HG02981 (cell line): Measurements from ENCODE around the gene CRIP1.

Experiments used
- ATAC-seq: cut with Tn5 transposase; IDR thresholded peaks from one replicate; pipeline ENCODE4 v1.9.1; 2021; ENCODE audit warnings: mild to moderate bottlenecking, moderate library complexity; ENCODE audit not compliant: unreplicated experiment

The CRIP1 gene

DNA sequence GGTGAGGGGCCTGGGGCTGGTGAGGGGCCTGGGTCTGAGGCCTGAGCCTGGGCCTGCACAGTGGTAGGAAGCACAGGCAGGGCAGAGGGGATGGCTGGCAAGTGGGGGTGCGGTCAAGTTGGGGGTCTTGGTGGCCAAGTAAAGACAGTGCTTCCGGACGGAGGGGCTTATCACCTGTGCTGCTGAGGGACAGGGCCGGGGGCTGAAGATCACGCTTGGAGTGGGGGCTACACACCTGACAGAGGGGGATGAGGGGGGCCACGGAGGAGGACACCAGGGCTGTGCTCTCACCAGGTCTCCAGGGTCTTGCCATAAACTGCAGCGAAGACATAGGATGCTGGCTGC, 16.6 kb downstream of the CRIP1 start:
- no peak for ATAC-seq

DNA sequence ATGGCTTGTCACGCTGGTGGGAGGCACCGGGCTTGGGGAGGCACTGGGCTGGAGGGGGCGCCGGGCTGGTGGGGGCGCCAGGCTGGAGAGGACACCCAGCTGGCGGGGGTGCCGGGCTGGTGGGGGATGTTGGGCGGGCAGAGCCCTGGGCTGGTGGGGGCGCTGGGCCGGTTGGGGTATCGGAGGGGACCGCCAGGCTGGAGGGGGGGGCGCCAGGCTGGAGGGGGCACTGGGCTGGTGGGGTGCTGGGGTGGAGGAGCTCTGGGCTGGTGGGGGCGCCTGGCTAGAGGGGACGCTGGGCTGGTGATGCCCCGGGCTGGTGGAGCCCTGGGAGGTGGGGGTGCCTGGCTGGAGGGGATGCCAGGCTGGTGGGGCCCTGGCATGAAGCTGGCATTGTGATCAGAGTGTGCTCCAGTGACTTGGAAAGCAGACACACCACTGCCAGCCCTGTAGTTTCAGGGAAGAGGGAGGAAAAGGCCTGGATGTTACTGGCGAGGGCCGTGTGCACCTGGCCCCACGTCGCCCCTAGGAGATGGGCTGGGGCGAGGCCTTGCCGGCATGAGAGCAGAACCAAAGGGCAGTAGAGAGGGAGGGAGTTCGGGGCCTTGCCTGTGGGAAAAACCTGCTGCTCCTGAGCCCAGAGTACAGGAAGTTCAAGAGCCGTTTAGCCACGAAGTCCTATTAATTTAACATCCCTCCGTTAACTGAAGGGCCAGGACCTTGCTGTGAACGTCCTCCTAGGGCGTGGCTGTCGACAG, 17.4 kb downstream of the CRIP1 start:
- ATAC-seq = no peak

DNA sequence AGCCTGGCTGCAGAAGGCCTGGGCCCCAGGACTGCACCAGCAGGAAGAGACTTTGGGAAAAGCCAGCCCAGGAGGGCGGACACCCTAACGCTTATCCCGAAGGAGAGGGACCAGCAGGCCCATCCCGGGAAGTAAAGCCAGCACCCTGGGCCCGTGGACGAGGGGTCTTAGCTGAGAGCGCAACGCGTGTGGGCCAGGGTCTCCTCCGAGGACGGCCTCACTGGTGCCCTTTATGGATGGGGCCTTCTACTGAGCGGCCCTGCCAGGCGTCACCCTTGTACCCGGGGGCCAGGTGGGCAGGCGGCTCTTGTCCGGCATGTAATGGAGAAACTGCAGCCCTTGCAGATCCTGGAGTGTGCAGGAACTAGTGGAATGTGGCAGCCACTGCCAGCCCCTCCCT, 18.4 kb downstream of the CRIP1 start:
- ATAC-seq = no peak

DNA sequence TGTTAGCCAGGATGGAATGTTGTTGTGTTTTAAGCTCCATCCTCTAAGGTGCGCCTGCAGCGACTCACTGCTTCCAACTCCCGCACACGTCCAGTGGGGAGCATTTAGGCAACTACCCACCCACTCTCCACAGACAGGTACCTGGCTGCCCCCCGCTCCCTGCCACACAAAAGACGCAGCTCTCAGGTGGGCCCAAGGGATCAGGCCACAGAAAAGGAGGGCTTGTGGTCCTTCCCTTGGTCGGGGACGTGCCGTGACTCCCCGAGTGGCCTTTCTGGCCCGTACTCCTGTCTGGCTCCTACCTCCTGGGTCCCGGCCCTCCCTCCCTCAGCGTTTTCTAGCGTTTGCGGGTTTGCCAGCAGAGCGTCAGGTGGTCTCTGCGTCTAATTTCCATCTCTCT, 20.6 kb downstream of the CRIP1 start:
- ATAC-seq = no peak

DNA sequence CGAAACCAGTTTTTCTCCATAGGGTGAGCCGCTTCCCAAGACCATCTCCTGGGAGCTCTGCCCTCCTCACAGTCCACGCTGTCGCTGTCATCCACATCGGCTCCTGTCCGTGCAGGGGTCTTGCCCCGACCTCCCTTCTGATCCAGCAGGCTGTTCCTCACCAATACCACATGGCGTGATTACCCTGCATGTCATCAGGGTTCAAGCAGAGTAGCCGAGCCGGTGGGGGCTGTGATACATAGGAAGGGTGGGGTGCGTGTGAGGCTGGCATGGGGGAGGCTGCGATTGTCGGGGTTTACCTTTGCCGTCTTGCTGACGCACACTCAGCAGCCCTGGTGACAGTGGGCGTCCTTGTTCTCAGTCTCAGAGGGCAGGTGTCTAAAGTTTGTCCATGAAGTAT, 21.4 kb downstream of the CRIP1 start:
- ATAC-seq = no peak

DNA sequence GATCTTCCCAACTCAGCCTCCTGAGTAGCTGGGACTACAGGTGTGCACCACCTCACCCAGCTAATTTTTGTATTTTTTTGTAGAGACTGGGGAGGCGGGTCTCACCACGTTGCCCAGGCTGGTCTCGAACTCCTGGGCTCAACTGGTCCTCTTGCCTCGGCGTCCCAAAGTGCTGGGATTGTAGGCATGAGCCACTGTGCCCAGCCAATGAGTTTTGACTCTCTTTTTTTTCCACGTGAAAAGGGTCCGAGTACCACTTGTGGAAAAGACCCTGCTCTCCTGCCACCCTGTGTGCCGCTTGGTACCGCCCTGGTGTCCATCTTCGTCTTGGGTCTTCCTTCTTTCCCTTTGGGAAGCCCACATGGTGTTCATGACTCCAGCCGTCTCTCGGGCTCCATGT, 21.9 kb downstream of the CRIP1 start:
- ATAC-seq = no peak

DNA sequence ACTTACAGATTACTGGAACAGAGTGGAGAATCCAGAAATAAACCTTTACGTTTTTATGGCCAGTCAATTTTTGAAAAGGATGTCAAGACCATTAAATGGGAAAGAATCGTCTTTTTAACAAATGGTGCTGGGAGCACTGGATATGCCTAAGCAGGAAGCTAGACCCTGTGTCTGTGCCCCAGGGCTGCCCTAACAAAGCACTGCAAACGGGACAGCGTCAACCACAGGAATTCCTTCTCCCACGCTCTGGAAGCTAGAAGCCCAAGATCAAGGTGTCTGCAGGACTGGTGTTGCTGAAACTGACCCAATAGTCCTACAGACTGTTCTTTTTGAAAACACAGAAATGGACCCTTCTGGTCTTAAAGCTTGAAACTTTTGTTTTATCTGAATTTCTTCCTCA, 30.4 kb downstream of the CRIP1 start:
- no peak for ATAC-seq

DNA sequence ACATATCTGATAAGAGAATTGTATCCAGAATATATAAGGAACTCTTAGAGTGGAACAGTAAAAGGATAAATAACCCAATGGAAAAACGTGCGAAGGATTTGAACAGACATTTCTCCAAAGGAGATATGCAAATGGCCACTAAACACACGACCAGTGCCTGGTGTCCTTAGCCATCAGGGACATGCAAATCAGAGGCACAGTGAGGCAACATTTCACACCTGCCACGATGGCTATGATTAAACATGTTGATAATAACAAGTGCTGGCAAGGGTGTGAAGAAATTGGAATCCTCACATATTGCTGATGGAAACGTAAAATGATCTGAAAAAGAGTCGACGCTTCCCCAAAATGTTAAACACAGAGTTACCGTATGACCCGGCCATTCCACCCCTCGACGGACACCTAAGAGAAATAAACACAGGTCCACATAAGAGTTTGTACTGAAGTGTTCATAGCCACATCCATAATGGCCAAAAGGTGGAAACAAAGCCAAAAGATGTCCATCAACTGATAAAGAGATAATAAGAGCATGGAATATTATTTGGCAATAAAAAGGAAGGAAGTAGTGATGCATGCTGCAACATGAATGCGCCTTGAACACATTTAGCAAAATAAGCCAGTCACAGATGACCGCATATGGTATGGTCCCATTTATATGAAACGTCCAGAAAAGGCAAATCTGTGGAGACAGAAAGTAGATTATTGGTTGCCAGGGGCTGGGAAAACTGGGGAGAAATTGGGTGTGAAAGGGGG, 33.4 kb downstream of the CRIP1 start:
- no peak for ATAC-seq

DNA sequence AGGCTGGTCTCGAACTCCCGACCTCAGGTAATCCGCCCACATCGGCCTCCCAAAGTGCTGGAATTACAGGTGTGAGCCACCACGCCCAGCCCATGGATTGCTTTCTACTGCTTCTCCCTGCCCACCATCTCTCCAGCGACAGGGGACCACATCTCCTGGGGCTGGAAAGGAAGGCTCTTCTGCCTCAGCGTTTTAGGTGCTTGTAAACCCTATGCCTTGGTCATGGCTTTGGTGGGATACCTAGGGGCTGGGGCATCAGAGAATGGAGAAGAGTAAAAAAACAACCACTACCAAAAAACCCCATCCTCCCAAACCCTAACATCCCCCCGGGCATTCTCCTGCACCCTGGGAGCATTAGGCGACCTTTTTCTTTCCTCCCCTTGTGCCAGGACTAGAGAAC, 38.6 kb downstream of the CRIP1 start:
- ATAC-seq = no peak

DNA sequence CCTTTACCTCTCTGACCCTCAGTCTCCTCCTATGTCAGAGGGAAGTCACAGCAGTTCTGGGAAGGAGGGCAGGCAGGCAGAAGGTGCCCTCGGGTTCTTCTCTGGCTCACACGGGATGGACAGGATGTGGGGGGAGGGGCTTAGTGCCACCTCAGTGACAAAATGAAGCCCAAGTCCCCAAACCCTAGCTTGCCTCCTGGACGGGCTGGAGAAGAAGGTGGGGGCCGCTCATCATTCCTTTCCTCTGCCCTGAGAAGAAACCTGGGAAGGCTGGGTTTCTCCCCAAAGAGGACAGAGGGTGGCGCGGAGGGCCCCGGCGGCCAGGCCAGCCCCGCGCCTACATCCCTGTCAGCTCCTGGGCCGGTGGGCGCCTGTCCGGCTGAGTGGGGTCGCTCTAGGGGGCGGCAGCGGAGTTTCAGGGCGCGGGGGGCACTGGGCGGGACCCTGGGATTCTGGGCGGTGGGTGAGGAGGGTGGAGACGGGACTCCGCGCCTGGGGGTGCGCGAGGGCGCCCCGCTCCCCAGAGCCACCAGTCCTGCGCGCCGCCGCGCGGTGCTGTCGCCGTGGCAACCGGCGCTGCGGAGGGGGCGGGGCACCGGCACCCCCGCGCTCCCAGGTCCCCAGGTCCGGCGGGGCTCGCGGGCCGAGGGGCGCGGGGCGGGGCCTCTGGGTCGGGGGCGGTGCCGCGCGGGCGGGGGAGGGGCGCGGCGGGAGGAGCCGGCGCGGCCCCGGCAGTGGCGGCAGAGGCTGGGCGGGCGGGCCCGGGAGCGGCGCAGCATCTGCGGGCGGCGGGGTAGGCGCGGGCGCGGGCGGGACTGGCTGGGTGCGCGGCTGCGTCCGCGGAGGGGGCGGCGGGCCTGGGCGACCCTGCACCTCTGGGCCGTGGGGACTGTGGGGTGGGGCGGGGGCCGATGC, 39.4 kb downstream of the CRIP1 start, which contains the start of gene TMEM121:
TMEM121 (plus strand) TSS at position 723 of the 915 bp plus-strand sequence. CDS start 2,252 bp downstream, outside the sequence.
- no peak for ATAC-seq

DNA sequence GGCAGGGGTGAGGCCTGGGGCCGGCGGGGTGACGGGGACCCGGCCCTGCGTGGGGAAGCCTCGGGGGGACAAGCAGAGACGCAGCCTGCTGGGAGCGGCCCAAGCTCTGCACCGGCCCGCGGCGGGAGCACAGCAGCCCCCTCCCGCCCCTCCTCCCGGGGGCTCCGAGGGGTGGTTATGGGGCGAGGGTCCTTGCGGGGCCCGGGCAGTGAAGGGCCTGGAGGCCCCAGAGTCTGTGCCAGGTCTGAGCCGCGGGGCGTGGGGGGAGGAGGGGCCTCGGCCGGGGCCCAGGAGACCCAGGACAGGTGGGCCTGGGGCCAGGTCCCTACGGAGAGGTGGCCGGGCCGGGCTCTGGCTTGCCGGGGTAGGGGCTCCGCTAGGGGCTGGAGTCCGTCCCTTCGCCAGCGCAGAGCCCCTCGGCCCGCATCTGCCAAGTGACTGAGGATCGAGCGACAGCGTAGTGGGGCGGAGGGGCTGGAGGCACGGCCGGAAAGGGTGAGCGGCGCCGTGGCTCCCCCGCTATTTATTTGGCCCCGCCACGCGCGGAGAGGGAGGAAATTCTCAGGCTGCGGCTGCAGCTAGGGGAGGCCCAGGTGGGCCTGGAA, 40.2 kb downstream of the CRIP1 start:
- no peak for ATAC-seq

DNA sequence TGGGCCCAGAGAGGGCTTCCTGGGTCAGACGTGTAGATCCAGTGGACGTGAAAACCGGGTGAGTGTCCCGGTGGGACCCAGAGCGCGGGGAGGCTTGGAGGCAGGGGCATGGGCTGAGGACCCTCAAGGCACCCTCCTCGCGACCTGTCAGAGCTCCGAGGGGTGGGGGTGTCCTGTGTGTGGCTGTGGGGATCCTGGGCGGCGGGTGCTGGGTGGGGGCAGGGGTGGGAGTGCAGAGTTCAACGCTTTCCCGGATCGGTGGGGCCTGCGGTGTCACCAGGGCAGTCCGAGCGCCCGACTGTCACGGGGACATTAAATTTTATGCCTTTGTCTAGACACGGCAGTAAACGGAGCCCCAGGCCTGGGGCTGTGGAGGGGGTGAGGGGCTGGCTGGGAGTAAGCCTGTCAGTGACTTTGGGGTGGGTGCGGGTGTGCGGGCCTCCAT, 40.7 kb downstream of the CRIP1 start:
- no peak for ATAC-seq

DNA sequence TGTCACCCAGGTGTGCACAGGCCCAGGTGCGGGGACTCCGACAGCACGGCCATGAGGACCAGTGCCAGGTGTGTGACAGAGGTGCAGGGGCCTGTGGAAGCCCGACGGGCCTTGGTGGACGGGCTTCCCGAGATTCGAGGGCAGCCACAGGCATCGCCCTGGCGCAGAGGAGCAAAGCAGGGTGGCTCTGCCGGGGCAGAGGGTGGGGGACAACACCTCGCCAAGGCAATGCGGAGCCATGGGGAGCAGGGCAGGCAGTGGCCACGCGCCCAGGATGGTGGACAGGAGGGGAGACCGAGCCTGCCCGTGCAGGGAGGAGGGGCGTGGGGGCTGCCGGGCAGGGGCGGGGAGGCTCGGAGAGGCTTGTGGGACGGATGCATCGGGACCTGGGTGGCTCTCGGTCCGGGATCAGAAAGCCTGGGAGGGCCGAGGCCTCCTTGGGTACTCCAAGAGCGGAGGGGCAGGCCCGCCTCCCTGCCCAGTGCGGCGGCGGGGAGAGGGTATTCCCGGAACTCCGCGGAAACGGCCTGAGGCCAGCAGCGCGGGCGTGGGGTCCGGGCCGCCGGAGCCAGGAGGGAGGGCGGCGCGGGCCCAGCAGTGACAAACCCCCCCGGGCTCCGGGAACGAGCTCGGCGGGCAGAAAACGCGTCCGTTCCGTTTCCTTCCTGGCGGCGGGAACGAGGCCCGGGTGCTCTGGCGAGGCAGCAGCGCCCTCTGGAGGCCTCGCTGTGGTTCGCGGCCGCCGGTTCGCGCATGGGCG, 41.3 kb downstream of the CRIP1 start:
- no peak for ATAC-seq

DNA sequence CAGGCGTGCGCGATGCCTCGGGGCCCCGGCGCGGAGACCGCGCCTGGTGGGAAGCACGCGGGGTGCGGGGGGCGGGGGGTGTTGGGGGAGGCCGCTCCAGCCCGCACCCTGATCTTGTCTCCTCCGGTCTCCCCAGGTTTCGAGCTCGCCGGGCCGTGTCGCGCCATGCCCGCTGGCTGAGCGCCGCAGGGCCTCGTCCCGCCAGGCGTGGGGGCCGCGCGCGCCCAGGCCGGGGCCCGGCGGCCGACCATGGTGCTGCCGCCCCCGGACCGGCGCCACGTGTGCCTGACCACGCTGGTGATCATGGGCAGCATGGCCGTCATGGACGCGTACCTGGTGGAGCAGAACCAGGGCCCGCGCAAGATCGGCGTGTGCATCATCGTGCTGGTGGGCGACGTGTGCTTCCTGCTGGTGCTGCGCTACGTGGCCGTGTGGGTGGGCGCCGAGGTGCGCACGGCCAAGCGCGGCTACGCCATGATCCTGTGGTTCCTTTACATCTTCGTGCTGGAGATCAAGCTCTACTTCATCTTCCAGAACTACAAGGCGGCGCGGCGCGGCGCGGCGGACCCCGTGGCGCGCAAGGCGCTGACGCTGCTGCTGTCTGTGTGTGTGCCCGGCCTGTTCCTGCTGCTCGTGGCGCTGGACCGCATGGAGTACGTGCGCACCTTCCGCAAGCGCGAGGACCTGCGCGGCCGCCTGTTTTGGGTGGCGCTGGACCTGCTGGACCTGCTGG, 42.1 kb downstream of the CRIP1 start:
- no peak for ATAC-seq

DNA sequence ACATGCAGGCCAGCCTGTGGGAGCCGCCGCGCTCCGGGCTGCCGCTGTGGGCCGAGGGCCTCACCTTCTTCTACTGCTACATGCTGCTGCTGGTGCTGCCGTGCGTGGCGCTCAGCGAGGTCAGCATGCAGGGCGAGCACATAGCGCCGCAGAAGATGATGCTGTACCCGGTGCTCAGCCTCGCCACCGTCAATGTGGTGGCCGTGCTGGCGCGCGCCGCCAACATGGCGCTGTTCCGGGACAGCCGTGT, 42.6 kb downstream of the CRIP1 start:
- no peak for ATAC-seq

DNA sequence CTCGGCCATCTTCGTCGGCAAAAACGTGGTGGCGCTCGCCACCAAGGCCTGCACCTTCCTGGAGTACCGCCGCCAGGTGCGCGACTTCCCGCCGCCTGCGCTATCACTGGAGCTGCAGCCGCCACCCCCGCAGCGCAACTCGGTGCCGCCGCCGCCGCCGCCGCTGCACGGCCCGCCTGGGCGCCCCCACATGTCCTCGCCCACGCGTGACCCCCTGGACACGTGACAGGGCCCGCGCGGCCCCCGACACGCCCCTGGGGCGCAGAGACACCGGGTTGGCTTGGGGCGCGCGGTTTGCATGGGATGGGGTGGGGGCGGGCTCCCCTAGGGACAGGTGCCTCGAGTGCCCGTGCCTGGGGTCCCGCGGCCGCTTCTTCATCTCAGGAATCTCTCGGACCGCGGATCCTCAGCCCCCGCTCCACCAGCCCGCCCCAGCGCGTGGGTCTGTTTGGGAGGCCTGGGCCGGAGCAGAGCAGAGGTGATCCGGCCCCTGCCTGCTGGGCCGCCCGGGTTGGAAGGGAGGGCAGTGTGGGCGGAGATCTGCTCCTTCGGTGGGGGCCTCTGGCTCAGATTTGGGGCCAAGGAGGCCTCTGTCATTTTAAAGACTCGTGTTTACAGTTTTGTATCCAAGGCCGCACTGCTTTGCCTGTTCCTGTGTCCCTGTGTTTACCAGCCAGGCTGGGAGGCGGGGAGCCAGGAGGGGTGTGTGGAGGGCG, 43.0 kb downstream of the CRIP1 start:
- no peak for ATAC-seq

DNA sequence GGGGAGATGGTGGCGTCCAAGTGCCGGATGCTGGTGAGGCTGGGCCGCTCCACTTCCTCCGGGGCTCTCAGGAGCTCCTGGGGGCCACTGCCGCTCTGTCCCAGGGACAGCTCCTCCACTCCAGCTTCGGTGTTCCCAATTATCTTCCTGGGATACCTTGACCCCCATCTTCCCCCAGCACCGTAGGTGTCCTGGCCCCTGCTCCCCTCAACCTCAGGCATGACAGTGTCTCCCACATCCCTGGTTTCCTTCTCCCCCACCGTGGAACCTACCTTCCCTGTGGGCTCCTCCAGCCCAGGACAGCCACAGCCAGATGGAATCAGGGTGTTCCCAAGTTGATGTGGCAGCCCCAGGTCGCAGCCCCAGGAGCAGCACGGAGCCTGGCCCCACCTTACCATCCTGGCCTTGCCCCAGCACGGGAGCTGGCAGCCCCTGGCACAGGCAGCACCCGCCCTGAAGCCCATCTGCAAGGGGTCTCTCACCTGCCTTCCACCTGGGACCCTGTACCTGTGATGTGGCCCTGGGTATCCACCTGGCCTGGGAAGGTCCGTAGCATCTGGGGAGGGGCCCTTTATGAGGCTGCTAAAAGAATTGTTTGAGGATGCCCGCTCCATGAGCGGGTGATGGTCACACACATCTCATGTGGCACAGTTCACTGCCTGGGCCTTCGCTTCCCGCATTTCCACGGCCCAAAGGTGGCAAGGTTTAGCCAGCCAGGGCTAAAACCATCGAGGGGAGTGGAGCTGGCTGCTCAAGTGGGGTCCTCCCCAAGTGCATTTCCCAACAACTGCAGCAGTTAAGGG, 43.8 kb downstream of the CRIP1 start:
- ATAC-seq = no peak

DNA sequence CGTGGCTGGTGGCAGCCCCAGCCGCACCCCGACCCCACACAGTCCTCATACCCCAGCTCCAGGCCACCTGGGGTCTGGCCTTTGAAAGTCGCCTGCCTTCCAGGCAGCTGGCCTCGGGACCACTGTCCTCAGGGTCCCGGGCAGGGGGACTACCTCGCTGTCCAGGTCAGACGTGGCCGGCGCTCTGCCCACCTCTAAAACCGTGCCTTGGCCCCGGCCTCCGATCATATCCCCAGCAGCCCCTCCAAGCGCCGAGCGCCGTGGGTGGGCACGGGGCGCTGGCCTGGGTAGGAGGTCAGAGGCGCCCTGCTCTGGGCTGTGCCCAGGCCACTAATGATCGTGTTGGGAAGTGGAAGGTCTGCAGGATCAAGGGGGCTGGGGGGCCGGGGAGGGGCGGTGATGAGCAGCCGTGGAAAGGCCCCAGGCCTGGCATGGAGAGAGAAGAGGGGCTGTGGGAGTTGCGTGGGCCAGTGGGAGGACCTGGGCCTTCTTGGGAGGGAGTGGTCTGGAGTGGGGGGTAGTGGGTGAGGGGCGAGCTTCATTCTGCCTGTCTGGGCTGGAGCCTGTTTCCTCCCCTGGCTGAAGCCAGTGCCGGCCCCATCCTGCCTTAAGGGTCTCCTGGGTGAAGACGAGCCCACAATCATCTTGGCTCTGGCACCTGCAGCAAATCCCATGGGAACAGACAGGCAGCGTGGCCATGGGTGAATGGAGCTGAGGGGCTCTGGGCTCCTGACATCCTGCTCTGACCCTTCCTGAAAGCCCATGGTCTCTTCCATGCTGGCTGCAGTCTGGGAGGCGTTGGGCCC, 44.6 kb downstream of the CRIP1 start:
- no peak for ATAC-seq
